SJSA1 (cell line): ENCODE data around the gene DUSP2. TPM values are rescaled to one million over a fixed set of nuclear protein-coding genes. Genes with fewer than 3 reads are reported as not detected.

ENCODE experiments used
- DNase-seq, 2 experiments: peaks; one replicate each; pipeline ENCODE4 v3.0.0-alpha.2; 2015 to 2020; ENCODE audit warnings: low spot score in 2 of 2, low read depth in 1 of 2
- H3K27ac ChIP-seq: fragments of 250-450 bp; sonication (Bioruptor Pico); 2 replicates; pipeline ENCODE4 v1.5.1; 2020; ENCODE audit warnings: mild to moderate bottlenecking, moderate library complexity
- H3K27me3 ChIP-seq: fragments of 250-450 bp; sonication (Bioruptor Pico); replicated peaks from 2 replicates; pipeline ENCODE4 v1.5.1; 2020; ENCODE audit warnings: mild to moderate bottlenecking, moderate library complexity
- H3K36me3 ChIP-seq: fragments of 250-450 bp; sonication (Bioruptor Pico); 2 replicates; pipeline ENCODE4 v1.5.1; 2020; ENCODE audit warnings: mild to moderate bottlenecking
- H3K4me1 ChIP-seq: fragments of 250-450 bp; sonication (Bioruptor Pico); replicated peaks from 2 replicates; pipeline ENCODE4 v1.6.1; 2021; ENCODE audit warnings: mild to moderate bottlenecking
- H3K4me3 ChIP-seq: fragments of 250-450 bp; sonication (Bioruptor Pico); 2 replicates; pipeline ENCODE4 v1.5.1; 2020; ENCODE audit warnings: mild to moderate bottlenecking
- H3K9me3 ChIP-seq: fragments of 250-450 bp; sonication (Bioruptor Pico); replicated peaks from 2 replicates; pipeline ENCODE4 v1.5.1; 2020; ENCODE audit warnings: mild to moderate bottlenecking
- total RNA-seq: library from RNA; depleted of rRNA; stranded (reverse); fragments of >200 nt; shearing (Covaris generic); gene quantifications from 2 replicates; pipeline ENCODE4 v1.2.3, GENCODE V29; 2014; rRNA removed

Gene DUSP2
- total RNA-seq, 1 experiment from 2014 or later, result 0.24 TPM

GRCh38 chr2:96098900-96099590, 46.2 kb downstream of the DUSP2 start:
- peak in 1 of 2 experiments; percentile 25 for DNase-seq
- peaks cover 7% of the 10 kb centered on the region; the same call in 1 of the 2 replicates for H3K27me3 ChIP-seq

GRCh38 chr2:96097951-96098823, 47.1 kb downstream of the DUSP2 start:
- DNase-seq, result peak in 1 of 2 experiments; percentile 31
- H3K27me3 ChIP-seq, result peaks cover 7% of the 10 kb centered on the region; the same call in 1 of the 2 replicates
- H3K4me3 ChIP-seq, result no peak overlapping the region
- no peak overlapping the region for H3K27ac ChIP-seq
- no peaks in the 10 kb centered on the region for H3K4me1 ChIP-seq
- H3K9me3 ChIP-seq, result no peaks in the 10 kb centered on the region
- H3K36me3 ChIP-seq, result no peaks in the 10 kb centered on the region

More at GRCh38 chr2:96098900-96099590, 46.2 kb downstream of the DUSP2 start:
- Histone ChIP-seq H3K4me1 (no peaks in the 10 kb centered on the region), H3K4me3 (no peak overlapping the region), H3K9me3 (no peaks in the 10 kb centered on the region), H3K36me3 (no peaks in the 10 kb centered on the region), H3K27ac (no peak overlapping the region)

- H3K4me1 ChIP-seq, result no peaks in the 10 kb centered on the region
- no peaks in the 10 kb centered on the region for H3K9me3 ChIP-seq
- H3K27ac ChIP-seq, result no peak overlapping the region
- peaks cover 7% of the 10 kb centered on the region; the same call in 1 of the 2 replicates for H3K27me3 ChIP-seq
- no peak overlapping the region for H3K4me3 ChIP-seq
- no peaks in the 10 kb centered on the region for H3K36me3 ChIP-seq
- DNase-seq, result no peak
These were observed 47.8 kb downstream of the DUSP2 start for GRCh38 chr2:96097441-96097840.

DNA sequence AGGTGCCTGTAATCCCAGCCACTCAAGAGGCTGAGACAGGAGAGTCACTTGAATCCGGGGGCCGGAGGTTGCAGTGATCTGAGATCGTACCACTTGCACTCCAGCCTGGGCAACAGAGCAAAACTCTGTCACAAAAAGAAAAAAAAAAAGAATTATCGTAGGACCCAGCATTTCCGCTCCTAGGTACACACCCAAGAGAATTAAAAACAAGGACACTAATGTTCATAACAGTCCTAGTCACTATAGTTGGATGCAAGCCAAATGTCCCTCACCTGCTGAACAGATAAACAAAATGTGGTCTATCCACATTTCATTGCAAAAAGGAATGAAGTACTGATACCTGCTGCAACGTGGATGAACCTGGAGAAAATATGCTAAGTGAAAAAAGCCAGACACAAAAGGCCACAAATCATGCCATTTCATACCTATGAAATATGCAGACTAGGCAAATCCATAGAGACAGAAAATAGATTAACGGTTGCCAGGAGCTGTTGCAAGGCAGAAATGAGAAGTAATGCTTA, 50.1 kb downstream of the DUSP2 start:
- Histone ChIP-seq H3K36me3 (no peaks in the 10 kb centered on the region), H3K27me3 (peaks cover 7% of the 10 kb centered on the region; the same call in 1 of the 2 replicates), H3K27ac (no peak overlapping the region), H3K4me1 (no peaks in the 10 kb centered on the region), H3K4me3 (no peak overlapping the region), H3K9me3 (no peaks in the 10 kb centered on the region)
- no peak for DNase-seq

GRCh38 chr2:96093528-96093927, 51.7 kb downstream of the DUSP2 start:
- H3K36me3 ChIP-seq, result no peaks in the 10 kb centered on the region
- H3K27me3 ChIP-seq, result peaks cover 7% of the 10 kb centered on the region; the same call in 1 of the 2 replicates
- H3K4me3 ChIP-seq, result no peak overlapping the region
- no peaks in the 10 kb centered on the region for H3K4me1 ChIP-seq
- H3K9me3 ChIP-seq, result no peaks in the 10 kb centered on the region
- H3K27ac ChIP-seq, result no peak overlapping the region
- DNase-seq, result peak in 1 of 2 experiments; percentile 25

Other genes starting within 250 kb of the DUSP2 start
- gene ANKRD36C, start 153.6 kb downstream of the DUSP2 start, total RNA-seq, result 12.0 and 22.4 TPM in 2 replicates
- not detected in 2 replicates for gene GPAT2, start 110.5 kb downstream of the DUSP2 start, total RNA-seq
- not detected in 2 replicates for gene ADRA2B, start 28.9 kb downstream of the DUSP2 start, total RNA-seq
- gene ASTL, start 6.9 kb downstream of the DUSP2 start, total RNA-seq, result not detected in 2 replicates
- gene STARD7, start 63.4 kb upstream of the DUSP2 start, total RNA-seq, result 148 and 188 TPM in 2 replicates
- 24.3 and 25.1 TPM in 2 replicates for gene TMEM127, start 120.6 kb upstream of the DUSP2 start, total RNA-seq
- 86.9 and 88.2 TPM in 2 replicates for gene CIAO1, start 120.8 kb upstream of the DUSP2 start, total RNA-seq
- 29.9 and 33.1 TPM in 2 replicates for gene SNRNP200, start 160.1 kb upstream of the DUSP2 start, total RNA-seq
- 0.50 and 0.55 TPM in 2 replicates for gene ITPRIPL1, start 179.9 kb upstream of the DUSP2 start, total RNA-seq
- gene NCAPH, start 190.3 kb upstream of the DUSP2 start, total RNA-seq, result 45.7 and 55.7 TPM in 2 replicates